Urothelium cell line (cell line): ENCODE data around the gene CD36.
A peak's percentile ranks its signal among the peaks of the same experiment; 100 is the strongest.

Source experiments
- DNase-seq: peaks from one replicate; pipeline ENCODE4 v3.0.0; 2011; ENCODE audit warnings: low spot score, mixed read lengths
- FAIRE-seq: peaks from 2 replicates; lab custom pipeline; 2011; peaks lifted over from hg19 to GRCh38; lab: Jason Lieb, UNC

CD36 gene

DNA sequence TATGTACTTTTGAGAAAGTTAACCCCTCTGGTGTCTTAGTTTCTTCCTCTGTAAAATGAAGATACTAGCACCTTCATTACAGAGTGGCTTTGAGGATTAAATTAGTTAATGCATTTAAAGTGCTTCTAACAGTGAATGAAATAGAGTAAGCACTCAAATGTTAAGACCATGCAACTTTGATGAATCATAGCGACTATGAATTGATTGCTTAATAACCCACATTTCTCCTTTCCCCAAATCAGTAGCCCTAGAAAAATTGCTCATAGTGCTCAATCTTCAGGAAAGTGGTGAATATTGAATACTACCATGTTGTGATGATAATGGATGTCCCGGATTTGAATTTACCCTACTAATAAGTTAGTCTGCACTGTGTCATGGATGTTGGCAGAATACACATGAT, 48.1 kb downstream of the CD36 start:
- FAIRE-seq (no peak), DNase-seq (no peak)

DNA sequence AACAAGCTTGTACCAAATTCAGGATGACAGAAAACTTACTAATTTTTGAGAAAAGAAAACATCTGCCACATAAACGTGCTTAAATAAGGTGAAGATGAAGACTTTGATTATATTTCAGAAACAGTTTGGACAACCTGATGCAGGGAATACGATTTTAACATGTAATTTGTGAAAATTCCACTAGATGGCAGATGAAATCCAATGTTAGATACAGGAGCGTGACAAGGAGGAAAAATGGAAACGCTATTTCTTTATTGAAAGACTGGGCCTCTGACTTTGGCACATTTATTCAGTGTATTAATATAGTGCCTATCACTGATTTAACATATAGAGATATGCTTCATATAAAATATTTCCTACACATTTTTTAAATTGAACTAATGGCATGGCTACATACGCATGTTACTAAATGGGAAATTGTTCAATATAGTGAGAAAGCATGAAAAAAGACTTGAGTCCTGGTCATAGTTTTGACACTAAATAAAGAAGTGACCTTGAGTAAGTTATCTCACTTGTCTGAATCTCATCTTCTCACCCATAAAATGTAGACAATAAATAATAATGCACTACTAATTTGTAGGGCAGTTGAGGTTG, 60.7 kb downstream of the CD36 start:
- peak; percentile 89 for FAIRE-seq
- DNase-seq, result peak; percentile 51

DNA sequence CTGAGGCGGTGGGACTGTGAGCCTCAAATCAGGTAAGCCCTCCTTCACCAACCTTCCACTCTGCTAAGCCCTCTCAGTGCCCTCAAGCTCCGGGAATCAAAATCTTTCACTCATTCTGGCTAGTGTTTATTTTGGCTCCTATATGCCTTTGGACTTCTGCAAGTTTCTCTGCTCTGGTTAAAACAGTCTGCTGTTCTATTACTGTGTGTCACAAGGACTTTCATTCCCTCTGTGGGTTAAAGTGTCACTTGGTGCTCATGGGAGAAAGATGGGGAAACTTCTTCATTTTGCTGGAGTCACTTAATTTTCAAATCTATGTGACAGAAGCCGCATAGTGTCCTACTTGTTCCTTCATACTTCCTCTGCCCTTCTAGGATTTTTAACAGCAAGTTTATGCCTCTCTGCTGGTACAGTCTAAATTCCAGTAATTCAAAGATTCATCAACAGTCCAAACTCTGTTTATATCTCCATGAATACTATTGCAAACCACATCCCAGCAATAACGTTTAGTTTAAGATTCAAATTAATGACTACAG, 61.3 kb downstream of the CD36 start:
- FAIRE-seq (peak; percentile 9), DNase-seq (no peak)

DNA sequence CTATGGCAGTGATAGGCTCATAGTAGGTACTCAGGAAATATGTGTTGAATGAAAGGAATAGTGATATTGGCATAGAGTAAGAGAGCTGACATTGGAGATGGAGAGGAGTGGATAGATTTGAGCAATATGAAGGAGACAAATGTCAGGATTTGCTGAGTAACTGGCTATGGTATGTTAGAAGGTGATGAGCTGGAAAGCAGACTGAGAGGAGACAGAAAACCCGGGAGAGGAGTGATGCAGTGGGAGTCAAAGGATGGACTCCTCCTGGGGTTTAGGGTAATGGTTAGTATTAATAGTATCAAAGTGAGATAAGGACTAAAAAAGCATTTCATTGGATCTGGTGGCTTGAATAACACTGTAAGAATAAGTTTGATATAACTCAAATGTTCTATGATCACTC, 64.8 kb downstream of the CD36 start:
- FAIRE-seq, result no peak

DNA sequence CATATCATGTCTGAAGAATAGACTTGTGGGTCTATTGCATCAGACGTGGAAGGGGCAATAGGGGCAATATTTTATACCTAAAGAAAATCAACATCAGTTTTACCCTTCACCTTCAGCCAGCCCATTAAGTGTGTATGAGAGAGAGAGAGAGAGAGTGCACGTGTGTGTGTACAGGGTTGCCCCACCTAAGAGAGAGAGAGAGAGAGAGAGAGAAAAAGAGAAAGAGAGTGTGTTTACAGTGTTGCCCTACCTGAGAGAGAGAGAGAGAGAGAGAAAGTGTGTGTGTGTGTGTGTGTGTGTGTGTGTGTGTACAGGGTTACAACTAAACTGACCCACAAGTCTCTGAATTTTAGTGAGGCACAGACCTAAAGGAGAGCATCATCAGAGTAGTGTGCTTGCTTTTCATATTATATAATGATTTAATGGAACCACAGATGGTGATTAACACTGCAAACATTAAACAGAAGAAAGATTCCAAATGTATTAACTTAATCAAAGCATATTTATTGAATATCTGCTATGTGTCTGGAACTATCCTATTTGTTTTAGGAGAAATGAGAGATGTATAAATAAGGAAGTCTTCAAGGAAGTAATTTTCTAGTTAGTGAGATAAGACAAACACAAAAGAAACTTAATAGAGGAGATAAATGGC, 66.8 kb downstream of the CD36 start:
- FAIRE-seq (no peak), DNase-seq (no peak)

More for the DNA sequence above, 64.8 kb downstream of the CD36 start:
- no peak for DNase-seq

DNA sequence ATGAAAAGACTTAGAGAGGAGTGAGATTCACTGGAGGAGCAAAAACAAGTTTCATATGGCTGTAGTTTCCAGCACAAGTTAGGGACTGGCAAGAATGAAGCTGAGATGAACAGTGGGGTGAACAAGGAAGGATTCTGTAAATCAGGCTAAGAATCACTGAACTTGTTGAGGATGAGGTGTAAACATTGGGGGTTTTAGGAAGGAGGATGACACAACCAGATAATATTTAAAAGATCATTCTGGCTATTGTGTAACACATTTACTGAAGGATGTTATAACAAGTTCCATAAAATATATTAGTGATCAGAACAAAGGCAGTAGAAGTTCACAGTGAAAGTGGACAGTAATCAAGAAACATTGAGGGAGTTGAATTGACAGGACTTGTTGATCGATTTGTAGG, 68.9 kb downstream of the CD36 start:
- no peak for FAIRE-seq

DNA sequence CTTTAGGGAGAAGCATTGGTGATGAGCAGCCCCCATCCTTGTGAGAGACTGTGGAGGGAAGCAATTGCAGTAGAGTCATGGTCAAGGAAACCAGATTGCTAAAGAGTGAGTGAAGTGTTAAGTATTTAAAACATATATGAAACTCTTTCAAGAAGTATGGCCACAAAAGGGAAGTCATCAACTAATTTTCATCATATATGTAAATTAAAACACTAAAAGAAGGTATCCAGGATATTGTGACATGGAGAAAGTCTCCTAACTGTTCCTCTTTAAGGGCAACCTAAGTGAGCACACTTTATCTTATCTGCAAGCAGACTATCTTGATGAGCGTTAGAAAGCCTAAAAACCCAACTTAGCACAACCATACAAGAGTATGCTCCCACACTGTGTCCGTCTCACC, 69.7 kb downstream of the CD36 start:
- FAIRE-seq (no peak), DNase-seq (no peak)

More for the DNA sequence above, 68.9 kb downstream of the CD36 start:
- DNase-seq, result no peak

DNA sequence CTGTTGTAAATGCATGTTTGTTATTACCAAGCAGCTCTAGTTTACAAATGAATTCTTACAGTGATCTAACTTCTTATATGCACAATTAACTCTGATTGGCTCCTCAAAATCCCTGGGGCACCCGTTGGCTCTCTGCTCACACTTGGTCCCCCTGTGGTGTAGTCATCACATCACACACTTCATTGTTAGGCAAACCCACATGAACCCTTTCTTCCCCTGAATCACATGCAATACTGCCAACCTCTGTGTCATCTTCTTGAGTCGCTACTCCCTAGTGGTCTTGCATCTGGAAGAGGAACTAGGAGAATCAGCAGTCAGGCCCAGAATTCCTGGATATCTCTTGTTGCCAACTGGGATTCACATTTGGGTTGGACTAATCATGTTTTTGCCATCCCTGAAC, 73.1 kb downstream of the CD36 start:
- no peak for FAIRE-seq
- no peak for DNase-seq

DNA sequence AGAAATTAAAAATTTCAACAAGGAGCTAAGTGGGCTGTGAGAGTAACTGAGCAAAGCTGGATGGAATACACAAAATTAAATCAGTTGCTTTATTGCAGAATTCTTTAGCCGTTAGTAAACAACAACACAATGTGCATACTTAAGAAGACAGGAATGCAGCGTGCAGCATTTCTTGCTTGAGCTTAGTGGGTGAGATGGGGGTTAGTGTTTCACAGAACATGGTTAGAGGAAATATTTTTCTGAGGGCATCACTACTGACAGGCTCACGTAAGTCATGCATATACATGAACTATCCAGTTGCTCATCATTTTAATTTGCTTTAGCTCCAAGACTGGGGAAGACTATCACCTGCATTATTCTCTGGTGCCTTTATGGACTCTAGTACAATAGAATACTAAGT, 80.8 kb downstream of the CD36 start:
- DNase-seq (no peak), FAIRE-seq (peak; percentile 81)

DNA sequence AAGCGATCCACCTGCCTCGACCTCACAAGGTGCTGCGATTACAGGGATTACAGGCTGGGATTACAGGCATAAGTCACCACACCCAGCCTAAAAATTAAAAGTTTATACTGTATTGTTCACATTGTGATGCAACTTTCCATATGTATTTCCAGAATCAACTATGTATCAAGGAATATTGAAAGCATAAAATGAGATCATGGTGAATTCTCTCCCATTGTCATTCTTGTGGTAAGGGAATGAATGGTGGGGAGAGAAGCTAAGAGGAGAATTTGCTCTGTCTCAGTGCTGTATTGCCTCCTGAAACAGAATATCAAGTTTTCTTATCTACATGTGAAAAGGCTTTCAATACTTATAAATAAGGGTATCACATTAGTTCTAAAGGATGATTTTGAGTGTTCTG, 81.7 kb downstream of the CD36 start:
- DNase-seq (no peak), FAIRE-seq (no peak)

DNA sequence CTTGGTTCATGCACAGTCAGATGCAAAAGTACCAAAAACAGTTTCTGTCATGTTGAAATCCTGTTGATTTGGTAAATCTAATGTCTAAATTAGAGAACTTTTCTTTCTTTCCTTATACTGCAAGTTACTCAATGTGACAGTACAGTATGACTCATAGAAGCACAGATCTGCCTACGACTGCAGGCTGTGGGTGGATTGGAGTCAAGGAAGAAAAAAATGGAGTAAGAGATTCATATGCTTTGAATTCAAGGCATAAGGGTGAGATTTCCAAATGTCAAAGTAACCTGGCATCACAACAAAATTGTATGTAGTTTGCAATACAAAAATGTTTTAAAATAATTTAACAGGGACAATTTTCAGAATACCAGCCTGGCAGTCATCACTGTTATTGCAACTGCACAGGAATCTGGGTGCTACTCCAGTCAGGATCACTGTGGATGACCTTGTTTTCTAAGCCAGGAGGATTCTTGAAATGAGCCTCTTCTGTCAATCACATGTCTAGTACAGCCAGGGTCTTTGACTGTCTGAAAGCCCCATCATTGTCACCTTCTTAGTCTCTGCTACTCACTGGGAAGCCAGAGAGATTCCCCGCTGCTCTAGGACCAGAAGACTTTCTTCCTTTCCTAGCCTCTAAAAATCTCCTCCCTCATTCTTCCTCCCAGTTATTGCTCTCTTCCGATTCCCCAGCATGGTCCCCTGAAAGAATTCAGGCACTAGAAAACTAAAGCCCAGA, 83.6 kb downstream of the CD36 start:
- peak; percentile 77 for DNase-seq
- peak; percentile 81 for FAIRE-seq

DNA sequence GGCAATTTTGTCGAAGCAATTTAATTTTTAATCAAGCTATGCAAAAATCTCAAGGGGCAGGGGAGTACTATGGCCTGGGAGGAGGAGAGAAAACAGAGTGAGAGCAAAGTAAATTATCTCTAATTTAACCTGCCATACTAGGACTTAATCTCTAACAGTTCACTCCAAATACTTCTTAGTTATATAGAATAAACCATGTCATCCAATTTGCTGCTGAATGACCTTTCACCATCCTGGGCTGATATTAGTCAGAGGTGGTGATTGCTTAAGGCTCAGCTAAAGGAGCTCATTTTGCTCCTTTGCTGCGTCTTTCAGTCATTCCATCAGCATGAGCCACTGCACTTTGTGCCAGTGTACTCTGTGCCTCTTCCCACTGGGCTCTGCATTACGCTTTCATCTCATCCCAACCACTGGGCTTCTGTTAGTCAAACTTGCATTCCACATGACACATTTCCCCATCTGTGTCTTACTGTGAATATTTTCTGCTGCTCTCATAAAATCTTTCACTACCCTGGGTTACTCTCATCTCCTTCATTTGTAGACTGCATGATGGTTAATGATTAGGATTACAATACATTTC, 84.3 kb downstream of the CD36 start:
- FAIRE-seq, result peak; percentile 98
- peak; percentile 96 for DNase-seq

DNA sequence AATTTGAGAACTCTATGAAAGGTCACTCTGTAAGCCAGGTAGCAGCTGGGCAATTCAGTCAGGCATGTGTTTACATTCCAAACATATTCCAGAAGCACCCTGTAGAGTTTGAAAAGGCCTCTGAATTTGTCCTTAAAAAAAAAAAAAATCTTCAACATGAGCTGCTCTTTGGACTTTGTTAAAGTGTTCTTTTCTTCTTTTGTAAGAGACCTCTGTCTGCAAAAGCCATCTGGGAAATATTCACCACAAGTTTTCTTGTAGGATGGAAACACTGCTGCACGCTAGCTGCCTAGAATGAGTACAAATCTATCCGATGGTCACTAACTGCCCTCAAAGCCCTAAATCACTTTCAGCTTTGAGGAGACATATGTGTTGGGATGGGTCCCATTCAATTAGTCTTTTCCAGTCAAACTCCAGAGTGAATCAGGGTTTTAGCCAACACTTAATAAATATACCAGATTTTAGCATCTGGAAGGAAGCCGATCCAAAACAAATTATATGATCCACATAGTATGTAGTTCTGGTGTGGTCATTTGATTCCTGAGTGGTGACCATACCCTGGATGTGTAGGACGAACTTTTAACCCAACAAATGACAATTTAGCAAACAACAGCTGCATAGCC, 85.9 kb downstream of the CD36 start:
- FAIRE-seq (peak; percentile 63), DNase-seq (no peak)

DNA sequence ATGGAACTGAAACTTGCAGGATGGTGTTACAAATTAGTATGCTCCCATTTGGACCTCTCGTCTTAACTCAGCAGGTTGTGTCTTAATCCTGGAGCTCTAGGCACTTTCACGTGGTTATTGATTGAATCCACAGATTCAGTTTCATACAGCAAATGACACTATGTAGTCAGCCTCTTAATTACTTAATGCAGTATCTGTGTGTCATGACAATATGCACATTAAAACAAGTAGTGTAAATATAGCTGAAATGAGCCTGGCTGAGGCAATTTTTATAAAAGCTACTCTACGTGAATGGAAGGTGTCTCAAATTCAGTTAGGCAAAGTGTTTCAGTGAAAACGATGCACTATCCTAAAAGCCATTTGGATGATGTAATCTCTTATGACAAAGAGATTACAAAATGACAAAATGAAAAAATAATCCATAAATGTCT, 86.8 kb downstream of the CD36 start:
- peak; percentile 94 for FAIRE-seq
- no peak for DNase-seq
